GDM1 (cell line): Measurements from ENCODE around the gene CETN2.
"Not testable (repeated sequence)": the region's sequence is repeated elsewhere in the genome, so short reads cannot be mapped to it uniquely, and the experiment has no call there.

Experiments
- DNase-seq: peaks from one replicate; lab custom pipeline; 2025; lab: John Stamatoyannopoulos, UW

Gene CETN2

DNA sequence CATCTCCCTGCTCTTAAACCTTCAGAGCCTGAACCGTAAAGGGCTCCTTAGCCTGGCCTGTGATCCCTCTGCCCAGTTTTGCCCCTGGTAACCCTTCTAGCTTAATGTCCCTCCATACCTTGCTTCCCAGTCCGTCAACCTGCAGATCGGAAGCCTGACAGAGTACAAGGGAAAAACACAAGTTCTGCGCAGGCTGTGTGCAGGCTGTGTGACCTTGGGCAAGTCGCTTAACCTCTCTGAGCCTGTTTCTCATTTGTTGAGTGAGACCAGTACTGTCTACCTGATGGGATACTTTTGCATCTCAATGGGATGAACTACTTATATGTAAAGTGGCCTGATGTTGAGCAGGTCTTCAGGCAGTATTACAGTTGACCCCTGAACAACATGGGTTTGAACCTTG lies 2.0 kb upstream of the CETN2 start:
- no peak for DNase-seq

DNA sequence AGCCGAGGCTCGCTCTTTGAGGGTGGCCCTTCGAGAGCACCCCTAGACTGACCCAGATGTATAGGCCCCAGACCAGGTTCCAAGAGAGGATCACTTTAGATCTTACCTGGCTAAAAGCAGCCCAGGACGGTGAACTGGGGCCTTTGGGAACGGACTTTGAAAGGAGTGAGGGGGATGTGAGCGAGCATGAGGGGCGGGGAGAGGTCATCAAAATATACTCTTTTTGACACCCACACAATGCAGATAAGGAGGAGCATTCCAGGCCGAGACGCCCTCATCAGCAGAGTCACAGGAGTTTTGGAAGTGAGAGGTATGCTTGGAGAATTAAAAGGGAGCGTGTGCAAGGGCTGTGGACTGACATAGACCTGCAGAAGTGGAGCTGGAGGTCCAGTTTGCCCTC lies 834 bp upstream of the CETN2 start:
- no peak for DNase-seq

DNA sequence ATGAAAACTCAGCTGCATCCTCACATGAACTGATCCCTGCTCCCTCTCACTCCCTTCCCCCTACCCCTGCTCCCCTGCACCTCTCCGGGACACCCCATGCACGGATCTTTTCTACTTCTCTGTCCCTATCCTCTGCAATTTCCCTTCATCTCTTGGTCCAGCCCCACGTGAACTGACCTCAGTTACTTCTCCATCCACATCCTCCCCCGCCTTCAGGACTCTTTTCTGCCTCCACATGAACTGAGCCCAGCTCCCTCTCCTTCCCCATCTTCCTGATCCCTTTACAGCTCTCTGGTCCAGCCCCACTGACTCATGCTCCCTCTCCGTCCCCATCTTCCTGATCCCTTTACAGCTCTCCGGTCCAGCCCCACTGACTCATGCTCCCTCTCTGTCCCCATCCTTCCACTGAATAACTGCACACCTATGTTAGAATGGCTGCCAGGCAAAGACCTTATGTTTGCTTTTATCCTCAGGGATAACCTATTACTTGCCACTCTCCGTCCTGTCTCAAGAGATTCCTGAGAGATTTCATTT lies 5.6 kb downstream of the CETN2 start:
- no peak for DNase-seq

DNA sequence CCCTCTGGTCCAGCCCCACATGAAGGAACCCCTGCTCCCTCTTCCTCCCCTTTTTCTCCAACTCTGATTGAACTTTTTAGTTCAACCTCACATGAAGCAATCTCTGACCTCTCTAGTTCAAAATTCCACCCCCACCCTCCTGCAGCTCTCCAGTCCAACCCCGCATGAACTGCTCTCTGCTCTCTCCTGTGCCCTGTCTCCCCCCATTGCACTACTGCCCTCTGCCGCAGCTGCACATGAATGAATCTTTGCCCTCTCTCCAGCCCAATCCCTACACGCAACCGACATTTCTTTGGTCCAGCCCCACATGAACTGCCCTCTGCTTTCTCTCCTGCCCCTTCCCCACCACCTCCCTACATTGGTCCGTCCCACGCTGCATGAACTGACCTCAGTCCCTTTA lies 6.9 kb downstream of the CETN2 start:
- no peak for DNase-seq

DNA sequence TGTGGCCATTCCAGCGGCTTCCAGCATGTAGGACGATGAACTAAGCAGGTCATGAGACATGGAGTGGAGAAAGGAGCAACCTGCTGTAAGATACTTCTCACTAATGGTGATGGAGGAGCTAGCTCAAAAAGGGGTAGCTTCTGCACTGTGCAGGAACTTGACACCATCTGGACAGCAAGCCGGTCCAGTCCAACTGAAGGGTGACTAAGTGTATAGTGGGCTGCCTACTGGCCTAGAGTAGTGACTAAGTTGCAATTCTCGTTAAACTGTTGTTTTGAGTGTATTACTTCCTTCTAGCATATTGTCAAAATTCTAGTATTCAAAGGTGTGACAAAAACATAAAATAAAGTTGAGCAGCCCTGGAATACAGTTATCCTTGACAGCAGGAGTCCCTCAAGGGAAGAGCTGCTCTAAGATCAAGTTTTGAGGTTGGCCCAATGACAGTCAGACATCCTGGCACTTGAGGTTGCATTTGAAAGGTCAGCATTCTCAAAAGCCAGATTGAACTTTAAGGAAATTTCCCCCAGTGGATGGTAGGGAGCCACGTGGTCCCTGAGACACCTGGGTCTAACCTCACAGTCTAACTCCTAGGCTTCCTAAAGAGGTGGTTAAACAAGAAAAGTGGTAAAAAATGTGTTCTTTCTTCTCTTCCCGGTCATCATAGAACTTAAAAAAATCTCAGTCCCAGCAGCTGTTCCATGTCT lies 8.0 kb downstream of the CETN2 start:
- no peak for DNase-seq

DNA sequence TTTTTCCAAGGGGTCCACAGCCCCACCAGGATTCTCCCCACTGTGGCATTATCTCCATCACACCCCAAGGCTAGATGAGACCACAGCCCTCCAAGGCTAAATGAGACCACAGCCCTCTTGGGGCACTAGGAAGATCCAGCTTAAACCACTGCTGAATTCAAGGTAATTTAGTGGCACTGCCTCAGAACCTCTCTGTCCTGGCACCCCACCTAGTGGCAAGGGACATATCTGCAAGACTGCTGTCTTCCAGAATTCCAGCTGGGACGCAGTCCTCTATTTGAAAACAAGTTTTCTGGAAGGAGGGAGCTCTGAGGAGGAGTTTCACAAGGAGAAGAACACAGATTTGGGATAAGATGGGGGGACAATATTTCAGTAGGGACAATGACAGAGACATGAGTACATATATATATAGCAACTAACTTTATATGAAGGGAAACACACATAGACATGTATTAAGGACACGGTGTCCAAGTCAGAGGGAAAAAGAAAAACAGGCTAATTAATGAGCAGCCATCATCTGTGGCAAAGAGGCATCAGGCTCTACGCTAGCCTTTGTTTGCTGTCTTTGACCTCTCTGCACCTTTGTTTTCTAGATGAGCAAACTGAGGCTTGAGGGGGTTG lies 9.3 kb downstream of the CETN2 start:
- no peak for DNase-seq

DNA sequence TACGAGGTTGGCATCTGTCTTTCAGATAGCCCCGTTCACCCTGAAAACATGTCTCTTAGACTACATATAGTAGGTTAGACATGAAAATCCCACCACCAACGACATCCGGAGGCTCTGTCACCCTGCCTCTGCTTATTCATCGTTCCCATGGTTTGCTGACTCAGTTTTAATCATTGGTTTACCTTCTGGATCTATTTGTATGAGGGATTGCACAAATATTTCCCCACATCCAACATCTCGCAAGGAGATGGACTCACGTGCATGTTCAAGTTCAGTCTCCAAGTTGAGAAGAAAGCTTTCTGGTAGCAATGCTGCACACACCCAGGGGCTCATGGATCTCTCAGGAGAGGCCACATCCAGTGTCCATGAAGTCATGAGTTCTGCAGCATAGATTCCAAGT lies 10.8 kb downstream of the CETN2 start:
- DNase-seq = no peak

DNA sequence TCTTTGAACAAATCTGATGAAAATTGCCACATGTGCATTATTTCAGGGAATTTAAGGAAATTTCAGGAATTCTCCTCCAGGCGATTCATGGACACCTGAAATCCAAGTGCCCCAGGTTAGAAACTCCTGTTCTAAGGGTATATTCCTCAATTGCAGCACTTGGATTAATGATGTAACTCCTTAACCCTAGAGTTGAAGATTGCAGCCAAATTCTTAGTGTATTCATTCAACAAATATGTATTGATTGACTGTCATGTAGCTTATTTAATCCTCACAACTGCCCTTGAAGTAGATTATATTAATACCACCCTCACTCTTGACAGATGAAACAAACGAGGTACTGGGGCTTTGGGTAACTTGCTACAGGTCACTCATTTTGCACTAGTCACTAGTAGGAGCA lies 11.3 kb downstream of the CETN2 start:
- no peak for DNase-seq

DNA sequence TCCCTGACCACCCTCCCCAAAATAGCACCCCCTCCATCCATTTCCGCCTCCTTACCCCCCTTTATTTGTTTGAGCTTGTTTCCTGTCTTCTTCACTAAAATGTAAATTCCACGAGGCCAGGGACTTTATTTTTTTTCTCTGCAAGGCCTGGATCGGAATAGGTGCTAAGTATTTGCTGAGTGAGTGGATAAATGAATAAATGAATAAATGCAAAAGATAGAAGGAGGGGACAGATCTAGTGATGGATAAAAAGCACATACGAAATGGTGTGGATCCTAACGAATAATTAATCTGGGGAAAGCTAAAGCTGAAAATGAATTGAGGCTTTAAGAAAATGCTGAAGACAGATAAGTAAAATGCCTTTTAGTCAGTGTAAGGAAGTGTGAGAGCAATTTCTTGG lies 12.2 kb downstream of the CETN2 start:
- DNase-seq = no peak

DNA sequence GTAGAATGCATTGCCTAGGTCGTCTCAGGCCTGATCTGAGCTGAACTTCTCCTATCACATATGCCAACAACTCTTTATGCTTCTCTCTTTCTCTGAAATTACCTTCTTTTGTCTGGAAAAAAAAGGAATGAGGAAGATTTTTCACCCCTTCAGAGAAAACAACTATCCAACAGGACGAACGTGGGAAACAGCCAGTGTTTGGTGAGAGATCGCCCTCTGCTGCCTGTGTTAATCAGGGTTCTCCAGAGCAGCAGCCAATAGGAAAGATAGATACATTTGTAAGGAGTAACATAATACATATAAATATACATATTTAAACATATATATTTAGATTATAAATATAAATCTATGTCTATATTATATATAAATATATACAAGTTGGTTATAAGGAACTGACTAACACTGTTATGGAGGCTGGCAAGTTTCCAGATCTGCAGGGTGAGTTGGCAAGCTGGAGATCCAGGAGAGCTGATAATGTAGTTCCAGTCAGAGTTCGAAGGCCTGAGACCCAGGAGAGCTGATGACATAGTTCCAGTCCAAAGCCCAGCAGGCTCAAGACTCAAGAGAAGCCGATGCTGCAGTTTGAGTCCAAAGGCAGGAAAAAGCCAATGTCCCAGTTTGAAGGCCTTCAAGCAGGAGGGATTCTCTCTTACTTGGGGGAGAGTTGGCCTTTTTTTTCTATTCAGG lies 13.3 kb downstream of the CETN2 start:
- no peak for DNase-seq

DNA sequence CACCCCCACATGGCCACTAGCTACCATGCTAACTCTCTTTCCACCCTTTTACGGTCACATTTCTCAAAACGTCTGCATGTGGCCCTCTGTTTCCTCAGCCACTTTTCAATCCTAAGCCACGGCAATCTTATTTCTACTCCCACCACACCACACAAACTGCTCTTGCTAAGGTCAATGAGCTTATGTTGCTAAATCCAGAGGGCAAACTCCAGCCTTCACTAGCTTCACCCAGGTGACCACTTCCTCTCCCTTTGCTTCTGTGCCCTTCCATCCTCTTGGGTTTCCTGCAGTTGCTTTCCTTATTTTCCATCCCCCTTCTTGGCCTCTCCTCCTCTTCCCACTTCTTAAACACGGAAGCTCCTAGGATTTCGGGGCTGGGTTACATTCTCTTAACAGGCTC lies 16.5 kb downstream of the CETN2 start:
- no peak for DNase-seq

DNA sequence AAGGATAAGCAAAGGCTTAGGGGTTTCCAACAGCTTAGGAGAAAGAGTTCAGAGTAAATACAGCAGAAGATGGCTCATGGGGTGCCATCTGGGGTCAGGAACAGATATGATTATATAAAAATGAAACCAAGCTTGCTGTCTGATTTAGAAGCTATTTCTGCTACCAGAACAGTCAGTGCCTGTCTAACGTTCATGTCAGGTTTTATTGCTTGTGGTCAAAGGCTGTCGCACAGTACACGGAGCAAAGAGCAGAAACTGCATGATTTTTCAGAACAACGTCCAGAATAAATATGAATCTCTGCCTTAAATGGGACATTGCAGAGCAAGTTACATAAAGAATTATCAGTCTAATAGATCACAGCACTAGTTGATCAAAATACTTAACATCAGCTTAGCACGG lies 17.4 kb downstream of the CETN2 start:
- no peak for DNase-seq

DNA sequence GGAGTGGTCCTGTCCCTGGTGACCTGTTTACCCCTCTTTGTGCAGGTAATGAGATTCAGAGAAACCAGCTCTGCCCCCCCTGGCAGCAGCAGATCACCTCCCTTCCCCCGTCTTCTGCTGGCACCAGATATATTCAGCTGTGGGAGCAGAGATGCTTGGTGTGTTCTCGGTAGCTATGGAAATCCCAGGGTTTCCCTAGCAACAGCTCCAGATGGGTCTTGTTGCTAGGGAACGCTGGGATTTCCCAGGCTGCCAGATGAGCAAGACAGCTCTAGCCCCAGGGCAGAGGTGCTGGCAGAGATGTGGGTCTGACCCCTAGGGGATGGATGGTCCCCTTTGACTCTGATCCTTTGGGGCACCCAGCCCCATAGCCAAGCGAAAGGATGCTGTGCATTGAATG lies 20.2 kb downstream of the CETN2 start:
- DNase-seq = no peak

DNA sequence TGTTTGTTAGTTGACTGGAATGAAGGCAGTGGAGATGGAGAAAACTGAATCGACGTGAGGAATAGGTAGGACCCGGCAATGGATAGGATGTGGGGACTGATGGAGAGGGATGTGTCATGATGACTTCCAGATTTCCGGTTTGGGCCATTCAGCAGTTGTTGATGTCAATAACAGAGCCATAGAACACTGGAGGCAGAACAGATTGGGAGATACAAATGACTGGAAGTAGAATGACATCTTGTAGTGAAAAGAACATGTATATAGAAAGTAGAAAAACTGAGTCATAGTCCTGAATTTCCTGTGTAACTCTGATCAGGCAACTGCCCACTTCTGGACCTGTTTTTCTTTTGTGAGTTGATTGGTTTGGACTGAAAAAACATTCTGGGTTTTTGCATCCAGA lies 24.5 kb downstream of the CETN2 start:
- no peak for DNase-seq

DNA sequence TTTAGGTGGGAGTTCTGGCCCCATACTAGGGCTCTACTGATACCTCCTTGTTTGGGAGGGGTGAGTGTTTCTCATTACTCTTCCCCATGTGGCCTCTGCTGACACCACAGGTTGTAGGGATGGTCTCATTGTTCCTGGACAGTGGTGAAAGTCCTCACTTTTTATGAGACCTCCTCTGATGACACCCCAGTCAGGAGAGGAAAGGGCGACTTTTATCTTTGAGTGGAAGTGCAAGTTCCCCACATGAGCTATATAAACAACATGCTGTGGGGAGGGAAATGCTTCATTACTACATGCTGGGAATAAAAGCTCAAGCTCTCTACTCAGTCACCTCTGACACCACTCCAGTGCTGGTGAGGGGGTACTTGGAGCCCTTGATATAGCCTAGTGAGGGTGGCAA lies 31.6 kb downstream of the CETN2 start:
- no peak for DNase-seq

DNA sequence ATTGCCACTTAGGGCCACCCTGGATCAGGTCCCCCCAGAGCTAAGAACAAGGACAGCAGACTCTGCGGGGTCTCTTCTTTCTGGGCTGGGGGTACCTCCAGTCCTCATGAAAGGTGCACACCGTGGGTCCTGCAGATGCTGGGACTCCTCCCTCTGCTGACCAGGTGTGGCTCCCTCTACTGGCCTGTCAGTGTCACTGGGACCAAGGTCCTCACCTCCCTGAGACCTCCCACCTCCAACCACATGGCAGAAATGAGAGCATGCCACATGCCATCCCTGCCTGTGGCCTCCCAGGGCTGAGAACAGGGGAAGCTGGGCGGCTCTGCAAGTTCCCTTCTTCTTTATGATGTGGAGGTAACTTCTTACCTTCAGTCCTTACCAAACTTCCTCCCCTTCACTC lies 43.5 kb downstream of the CETN2 start:
- not testable (repeated sequence) for DNase-seq
